Measurements from ENCODE around the gene CFAP61. TPM values are rescaled to one million over a fixed set of nuclear protein-coding genes. Genes with fewer than 3 reads are reported as not detected.

Gene CFAP61
- total RNA-seq, 2 donors from 2014 or later: 0.27 TPM; not detected in 1

DNA sequence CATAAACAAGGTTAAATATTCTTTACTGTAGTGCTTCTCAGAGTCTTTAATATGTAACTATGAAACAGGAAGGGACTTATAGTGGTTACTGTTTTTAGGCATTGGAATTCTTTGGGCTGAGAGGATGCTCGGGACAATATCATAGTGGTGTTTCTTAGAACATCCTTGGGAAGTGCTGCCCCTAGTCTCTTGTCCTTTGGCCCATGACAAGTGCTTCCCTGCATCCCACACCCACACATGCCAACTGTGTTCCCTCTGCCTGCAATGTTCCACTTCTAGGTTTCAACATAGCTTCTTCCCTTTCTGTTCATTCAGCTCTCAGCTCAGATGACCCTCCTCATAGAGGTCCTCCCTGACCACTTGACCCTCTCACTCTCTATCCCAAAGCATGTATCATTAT is 37.6 kb downstream of the CFAP61 start:
- no peak for DNase-seq (ENCODE audit: low spot score)
- no peak for ATAC-seq (ENCODE audit: insufficient number of reproducible peaks, low FRiP score, low read depth)
- H3K4me1 ChIP-seq (ENCODE audit: control insufficient read depth in 1 of 2, low read depth in 2 of 2): peaks cover 0 to 23% of the 10 kb centered on the region in 2 donors

DNA sequence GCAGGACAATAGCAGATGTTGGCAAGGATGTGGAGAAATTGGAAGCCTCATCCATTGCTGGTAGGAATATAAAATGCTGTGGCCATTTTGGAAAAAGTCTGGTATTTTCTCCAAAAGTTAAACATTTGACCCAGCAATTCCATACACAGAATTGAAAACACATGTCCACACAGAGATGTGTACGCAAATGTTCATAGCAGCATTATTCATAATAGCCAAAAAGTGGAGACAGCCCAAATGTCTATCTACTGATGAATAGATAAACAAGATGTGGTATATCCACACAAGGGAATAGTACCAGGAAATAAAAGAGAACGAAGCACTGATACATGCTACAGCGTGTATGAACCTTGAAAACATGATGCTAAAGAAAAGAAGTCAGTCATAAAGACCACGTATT is 40.5 kb downstream of the CFAP61 start:
- H3K27ac ChIP-seq: no peak overlapping the region
- H3K27me3 ChIP-seq (replicated peaks; ENCODE audit: insufficient read depth): no peaks in the 10 kb centered on the region
- H3K9me3 ChIP-seq: no peaks in the 10 kb centered on the region
- TF ChIP-seq, protein P1, sequence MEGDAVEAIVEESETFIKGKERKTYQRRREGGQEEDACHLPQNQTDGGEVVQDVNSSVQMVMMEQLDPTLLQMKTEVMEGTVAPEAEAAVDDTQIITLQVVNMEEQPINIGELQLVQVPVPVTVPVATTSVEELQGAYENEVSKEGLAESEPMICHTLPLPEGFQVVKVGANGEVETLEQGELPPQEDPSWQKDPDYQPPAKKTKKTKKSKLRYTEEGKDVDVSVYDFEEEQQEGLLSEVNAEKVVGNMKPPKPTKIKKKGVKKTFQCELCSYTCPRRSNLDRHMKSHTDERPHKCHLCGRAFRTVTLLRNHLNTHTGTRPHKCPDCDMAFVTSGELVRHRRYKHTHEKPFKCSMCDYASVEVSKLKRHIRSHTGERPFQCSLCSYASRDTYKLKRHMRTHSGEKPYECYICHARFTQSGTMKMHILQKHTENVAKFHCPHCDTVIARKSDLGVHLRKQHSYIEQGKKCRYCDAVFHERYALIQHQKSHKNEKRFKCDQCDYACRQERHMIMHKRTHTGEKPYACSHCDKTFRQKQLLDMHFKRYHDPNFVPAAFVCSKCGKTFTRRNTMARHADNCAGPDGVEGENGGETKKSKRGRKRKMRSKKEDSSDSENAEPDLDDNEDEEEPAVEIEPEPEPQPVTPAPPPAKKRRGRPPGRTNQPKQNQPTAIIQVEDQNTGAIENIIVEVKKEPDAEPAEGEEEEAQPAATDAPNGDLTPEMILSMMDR (IDR thresholded peaks at IDR 0.05): no peak
- H3K4me3 ChIP-seq: no peak overlapping the region
- no peak for DNase-seq (ENCODE audit: low spot score)
- no peak for ATAC-seq (ENCODE audit: insufficient number of reproducible peaks, low FRiP score, low read depth)
- H3K4me1 ChIP-seq (ENCODE audit: control insufficient read depth in 1 of 2, low read depth in 2 of 2): peaks cover 0 to 11% of the 10 kb centered on the region in 2 donors
- no peaks in the 10 kb centered on the region for H3K36me3 ChIP-seq

More for the DNA sequence above, 37.6 kb downstream of the CFAP61 start:
- Histone ChIP-seq H3K4me3 (no peak overlapping the region), H3K27ac (no peak overlapping the region), H3K9me3 (no peaks in the 10 kb centered on the region), H3K27me3 (replicated peaks; ENCODE audit: insufficient read depth) (no peaks in the 10 kb centered on the region), H3K36me3 (no peaks in the 10 kb centered on the region)
- TF ChIP-seq, protein P1 (IDR thresholded peaks at IDR 0.05): no peak

DNA sequence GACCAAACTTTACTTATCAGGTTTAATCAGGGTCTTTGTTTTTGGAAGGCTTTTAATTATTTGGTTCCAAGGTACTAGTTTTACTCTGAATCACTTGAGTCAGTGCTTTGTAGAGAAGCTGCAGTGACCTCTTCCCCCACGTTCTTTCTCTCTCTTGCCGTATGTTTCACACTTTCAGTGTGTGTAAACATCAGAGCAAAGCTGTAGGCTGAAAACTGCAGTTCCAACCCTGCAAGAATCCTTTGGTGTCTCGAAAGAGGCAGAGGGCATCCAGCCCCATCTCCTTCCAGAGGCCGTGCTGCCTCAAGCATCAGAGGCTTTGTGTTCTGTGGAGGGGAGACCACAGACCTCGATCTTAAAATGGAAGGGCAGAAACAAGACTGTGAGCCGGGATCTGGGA is 42.1 kb downstream of the CFAP61 start:
- H3K9me3 ChIP-seq: no peaks in the 10 kb centered on the region
- TF ChIP-seq, protein P1 (IDR thresholded peaks at IDR 0.05): no peak

DNA sequence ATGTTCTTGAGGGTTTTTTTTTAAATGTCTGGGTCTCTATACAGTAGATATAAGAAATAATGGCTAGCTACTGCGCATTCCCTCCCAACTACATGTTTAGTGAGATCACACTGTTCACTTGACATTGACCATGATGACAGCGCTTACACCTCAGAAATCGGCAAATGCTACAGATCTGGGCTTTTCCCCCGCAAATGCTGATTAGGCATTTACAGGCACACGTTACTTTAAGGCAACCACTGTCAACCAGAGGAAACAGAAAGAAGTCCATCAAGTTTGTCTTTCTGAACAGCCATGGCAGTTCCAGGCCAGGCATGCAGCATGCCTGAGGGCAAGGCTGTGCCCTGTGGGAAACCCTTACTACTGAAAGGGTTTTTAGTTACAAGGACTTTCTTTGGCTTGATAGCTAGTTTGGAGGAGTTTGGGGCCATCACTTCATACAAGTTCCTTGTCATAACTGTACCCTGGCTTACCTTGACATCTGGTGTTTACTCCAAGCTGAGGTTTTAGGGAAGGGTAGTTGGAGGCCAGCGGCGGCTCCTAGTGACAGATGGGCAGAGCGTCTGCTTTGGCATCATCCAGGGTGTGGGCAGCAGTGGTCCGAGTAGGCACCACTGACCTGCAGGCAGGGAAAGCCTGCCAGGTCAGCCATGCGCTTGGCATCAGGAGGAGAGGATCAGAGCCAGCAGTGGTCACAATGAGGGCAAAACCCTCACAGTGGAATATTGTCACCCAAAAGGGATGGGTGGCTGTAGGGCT is 43.0 kb downstream of the CFAP61 start:
- Histone ChIP-seq H3K27ac (no peak overlapping the region), H3K9me3 (no peaks in the 10 kb centered on the region), H3K27me3 (replicated peaks; ENCODE audit: insufficient read depth) (no peaks in the 10 kb centered on the region), H3K4me3 (no peak overlapping the region), H3K36me3 (no peaks in the 10 kb centered on the region), H3K4me1 (ENCODE audit: control insufficient read depth in 1 of 2, low read depth in 2 of 2) (no peaks in the 10 kb centered on the region)
- TF ChIP-seq, protein P1 (IDR thresholded peaks at IDR 0.05): no peak
- ATAC-seq (ENCODE audit: insufficient number of reproducible peaks, low FRiP score, low read depth) (no peak), DNase-seq (ENCODE audit: low spot score) (no peak)

More for the DNA sequence above, 42.1 kb downstream of the CFAP61 start:
- no peak for DNase-seq (ENCODE audit: low spot score)
- Histone ChIP-seq H3K27me3 (replicated peaks; ENCODE audit: insufficient read depth) (no peaks in the 10 kb centered on the region), H3K4me1 (ENCODE audit: control insufficient read depth in 1 of 2, low read depth in 2 of 2) (peaks cover 0 to under 1% of the 10 kb centered on the region in 2 donors), H3K4me3 (no peak overlapping the region), H3K36me3 (no peaks in the 10 kb centered on the region), H3K27ac (no peak overlapping the region)
- ATAC-seq (ENCODE audit: insufficient number of reproducible peaks, low FRiP score, low read depth): no peak

DNA sequence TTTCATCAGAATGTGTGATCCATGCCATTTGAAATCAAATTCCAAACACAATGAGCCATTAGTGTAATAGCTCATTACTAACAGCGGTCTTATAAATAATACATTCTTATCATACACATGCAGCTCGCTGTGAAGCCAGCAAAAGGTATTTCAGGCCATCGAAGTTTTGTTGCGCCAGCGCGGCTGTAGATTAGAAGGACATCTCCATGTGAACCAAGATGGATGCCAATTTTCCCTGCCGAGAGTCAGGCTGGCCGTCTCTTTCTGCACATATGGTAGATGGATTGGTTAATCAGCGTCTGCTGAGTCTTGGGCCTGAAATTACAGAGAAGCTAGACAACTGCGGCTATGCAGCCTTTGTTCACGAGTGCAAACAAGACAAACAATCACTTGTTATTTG is 44.1 kb downstream of the CFAP61 start:
- Histone ChIP-seq H3K27ac (no peak overlapping the region), H3K27me3 (replicated peaks; ENCODE audit: insufficient read depth) (no peaks in the 10 kb centered on the region), H3K4me3 (no peak overlapping the region), H3K36me3 (no peaks in the 10 kb centered on the region), H3K9me3 (no peaks in the 10 kb centered on the region), H3K4me1 (ENCODE audit: control insufficient read depth in 1 of 2, low read depth in 2 of 2) (no peaks in the 10 kb centered on the region)
- DNase-seq (ENCODE audit: low spot score) (no peak), ATAC-seq (ENCODE audit: insufficient number of reproducible peaks, low FRiP score, low read depth) (no peak)
- TF ChIP-seq, protein P1 (IDR thresholded peaks at IDR 0.05): no peak
